B cell (primary cell): Measurements from ENCODE around the gene AUTS2. TPM values are rescaled to one million over a fixed set of nuclear protein-coding genes. Genes with fewer than 3 reads are reported as not detected.

ENCODE experiments used
- ATAC-seq: fragments of 200-7000 bp; cut with Tn5 transposase; one replicate; pipeline ENCODE4 v1.10.0; 2021; ENCODE audit warnings: low read depth, mild to moderate bottlenecking, moderate number of reproducible peaks, moderate library complexity
- CTCF ChIA-PET: fragments of 350-600 bp; sonication (Branson Sonifier 250); formaldehyde crosslinking; loops from one replicate; lab custom pipeline; 2021; ENCODE audit warnings: antibody characterized with exemption, inconsistent platforms; lab: Charles Lee
- POLR2A ChIA-PET: fragments of 350-600 bp; sonication (Branson Sonifier 250); formaldehyde crosslinking; loops from one replicate; lab custom pipeline; 2021; ENCODE audit warnings: antibody characterized with exemption; lab: Charles Lee
- DNase-seq: peaks from one replicate; pipeline ENCODE4 v3.0.0; 2013
- H2AFZ ChIP-seq: 2 replicates; pipeline ENCODE4 v1.6.1; 2012; ENCODE audit warnings: mild to moderate bottlenecking, low read depth, low read length; ENCODE audit not compliant: insufficient read depth, poor library complexity, severe bottlenecking
- H3K27ac ChIP-seq, 2 donors: 1 replicate in 1 of 2; 2 replicates in 1 of 2; pipeline ENCODE4 v1.5.1; 2012 to 2013; ENCODE audit warnings: low read length in 2 of 2, mild to moderate bottlenecking in 2 of 2, moderate library complexity in 1 of 2
- H3K27me3 ChIP-seq, 4 experiments: fragments of 200-600 bp in 1 of 4; sonication (generic) in 1 of 4; replicated peaks in 1 of 4; 1 replicate in 2 of 4; 2 replicates in 2 of 4; pipeline versions ENCODE4 v1.6.1 to v1.7.0; 2013 to 2016; ENCODE audit warnings: low read length in 3 of 4, mild to moderate bottlenecking in 2 of 4, mixed read lengths in 1 of 4, moderate library complexity in 1 of 4; ENCODE audit not compliant: insufficient read depth in 4 of 4, control insufficient read depth in 3 of 4; ENCODE audit errors: control extremely low read depth in 1 of 4
- H3K36me3 ChIP-seq, 2 experiments: replicated peaks in 1 of 2; 1 replicate in 1 of 2; 2 replicates in 1 of 2; pipeline versions ENCODE4 v1.6.1 to v1.7.1; 2013; ENCODE audit warnings: low read length in 1 of 2; ENCODE audit not compliant: insufficient read depth in 2 of 2, control insufficient read depth in 1 of 2; ENCODE audit errors: control extremely low read depth in 1 of 2, extremely low read depth in 1 of 2
- H3K4me1 ChIP-seq, 2 donors: fragments of 200-600 bp in 1 of 2; sonication (generic) in 1 of 2; 1 replicate in 1 of 2; 2 replicates in 1 of 2; pipeline versions ENCODE4 v1.5.1 to v1.6.1; 2013 to 2017; ENCODE audit warnings: low read length in 2 of 2; ENCODE audit not compliant: control insufficient read depth in 2 of 2, insufficient read depth in 2 of 2
- H3K4me2 ChIP-seq: replicated peaks from 2 replicates; pipeline ENCODE3; 2012; ENCODE audit warnings: mild to moderate bottlenecking, low read depth, low read length; ENCODE audit not compliant: poor library complexity, severe bottlenecking
- H3K4me3 ChIP-seq, 5 experiments: fragments of 200-600 bp in 1 of 5; sonication (generic) in 1 of 5; 1 replicate in 3 of 5; 2 replicates in 2 of 5; pipeline versions ENCODE4 v1.5.1 to v1.7.0; 2011 to 2016; ENCODE audit warnings: low read length in 4 of 5, mild to moderate bottlenecking in 4 of 5, low read depth in 2 of 5, control low read depth in 1 of 5, moderate library complexity in 1 of 5; ENCODE audit not compliant: insufficient read depth in 1 of 5; ENCODE audit errors: control extremely low read depth in 1 of 5, extremely low read depth in 1 of 5
- H3K79me2 ChIP-seq: fragments of 200-600 bp; sonication (generic); one replicate; pipeline ENCODE4 v1.6.0; 2016; ENCODE audit warnings: low read length; ENCODE audit not compliant: control insufficient read depth, insufficient read depth
- H3K9ac ChIP-seq: fragments of 200-600 bp; sonication (generic); 2 replicates; pipeline ENCODE4 v1.6.1; 2017; ENCODE audit warnings: mild to moderate bottlenecking, low read length, moderate library complexity
- H3K9me3 ChIP-seq, 3 donors: one replicate each; pipeline versions ENCODE4 v1.6.1 to v1.7.1; 2013; ENCODE audit warnings: low read length in 2 of 3; ENCODE audit not compliant: control insufficient read depth in 2 of 3, insufficient read depth in 1 of 3; ENCODE audit errors: control extremely low read depth in 1 of 3
- H4K20me1 ChIP-seq: 2 replicates; pipeline ENCODE4 v1.6.0; 2012; ENCODE audit warnings: mild to moderate bottlenecking, low read length; ENCODE audit not compliant: insufficient read depth, control insufficient read depth, poor library complexity, severe bottlenecking
- H3K27ac Mint-ChIP-seq: one replicate; pipeline ENCODE4 v1.8.0; 2021; ENCODE audit warnings: mixed read lengths
- H3K27me3 Mint-ChIP-seq: one replicate; pipeline ENCODE4 v1.8.0; 2021; ENCODE audit warnings: mixed read lengths
- H3K4me1 Mint-ChIP-seq: one replicate; pipeline ENCODE4 v1.8.0; 2021; ENCODE audit warnings: mixed read lengths
- H3K4me3 Mint-ChIP-seq: one replicate; pipeline ENCODE4 v1.8.0; 2021; ENCODE audit warnings: mixed read lengths
- H3K9me3 Mint-ChIP-seq: one replicate; pipeline ENCODE4 v1.8.0; 2022; ENCODE audit warnings: mixed read lengths; ENCODE audit not compliant: insufficient read depth
- EZH2 ChIP-seq: IDR thresholded peaks from 2 replicates; pipeline ENCODE4 v1.6.1; 2012; ENCODE audit warnings: borderline replicate concordance, low read depth, mild to moderate bottlenecking, moderate library complexity, low read length; ENCODE audit not compliant: insufficient read depth, poor library complexity, severe bottlenecking
- WGBS: methylation state at CpG from one replicate; pipeline ENCODE4 v1.1.5; 2013; ENCODE audit warnings: missing lambda C conversion rate; ENCODE audit not compliant: insufficient coverage; 5-methylcytosine and 5-hydroxymethylcytosine counted together
- intact Hi-C: fragments of 100-400 bp; cut with micrococcal nuclease; formaldehyde crosslinking; loops from one replicate; pipeline ENCODE4 v1.10.0; 2022
- polyA plus RNA-seq: library from polyadenylated mRNA; depleted of rRNA; stranded (reverse); fragments of >200 nt; gene quantifications from 2 replicates; pipeline ENCODE4 v1.2.3, GENCODE V29; 2012
- total RNA-seq, 2 donors: library from RNA; stranded (reverse); fragments of 120-200 nt in 1 of 2; gene quantifications; 1 replicate in 1 of 2; 2 replicates in 1 of 2; pipeline versions ENCODE4 v1.2.3 to v1.2.4, GENCODE V29; 2013 to 2022
- TF ChIP-seq, protein P1 (sequence below): fragments of 200-600 bp; IDR thresholded peaks from one replicate; pipeline ENCODE4 v1.8.0; 2022; ENCODE audit warnings: antibody characterized with exemption, mild to moderate bottlenecking

The AUTS2 gene
- total and polyA plus RNA-seq, 2 donors (not counting 1 experiment from before 2014, with no cell fraction given): 22.3 to 35.0 TPM

DNA sequence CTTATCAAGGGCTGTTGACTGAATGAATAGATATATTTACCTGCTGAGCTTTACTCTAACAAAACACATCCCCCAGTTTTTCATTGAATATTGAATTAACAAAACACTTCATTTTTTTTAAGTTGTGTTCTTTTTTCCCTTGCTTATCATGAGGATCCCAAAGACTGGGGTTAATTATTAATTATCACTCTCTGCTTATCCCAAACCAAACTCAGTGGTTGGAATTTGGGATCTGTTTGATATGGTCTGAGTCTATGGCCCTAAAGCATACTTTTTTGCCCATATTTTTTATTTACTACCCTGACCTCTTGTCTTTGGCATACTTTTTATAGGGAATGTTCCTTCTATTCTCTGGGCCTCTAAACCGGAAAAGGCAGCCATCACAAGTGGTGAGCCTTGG, 836.5 kb downstream of the AUTS2 start:
- Histone ChIP-seq H3K9ac (no peak overlapping the region), H3K9me3 (no peaks in the 10 kb centered on the region), H3K4me2 (no peak overlapping the region), H2AFZ (no peak overlapping the region), H3K4me3 (no peak overlapping the region), H3K79me2 (no peaks in the 10 kb centered on the region), H3K27me3 (no peaks in the 10 kb centered on the region), H3K4me1 (no peaks in the 10 kb centered on the region), H3K36me3 (peaks cover 0 to 6% of the 10 kb centered on the region in 2 experiments), H4K20me1 (no peaks in the 10 kb centered on the region), H3K27ac (no peak overlapping the region)
- ChIA-PET POLR2A (no interaction called here), CTCF (no interaction called here)
- WGBS: 100% methylated on average over 1 of the region's 1 CpG
- DNase-seq: no peak
- Mint-ChIP-seq H3K4me3 (no peak overlapping the region), H3K4me1 (peaks cover 4% of the 10 kb centered on the region), H3K9me3 (no peaks in the 10 kb centered on the region), H3K27ac (no peak overlapping the region), H3K27me3 (no peaks in the 10 kb centered on the region)
- intact Hi-C loops: no loop called here
- TF ChIP-seq, protein P1, sequence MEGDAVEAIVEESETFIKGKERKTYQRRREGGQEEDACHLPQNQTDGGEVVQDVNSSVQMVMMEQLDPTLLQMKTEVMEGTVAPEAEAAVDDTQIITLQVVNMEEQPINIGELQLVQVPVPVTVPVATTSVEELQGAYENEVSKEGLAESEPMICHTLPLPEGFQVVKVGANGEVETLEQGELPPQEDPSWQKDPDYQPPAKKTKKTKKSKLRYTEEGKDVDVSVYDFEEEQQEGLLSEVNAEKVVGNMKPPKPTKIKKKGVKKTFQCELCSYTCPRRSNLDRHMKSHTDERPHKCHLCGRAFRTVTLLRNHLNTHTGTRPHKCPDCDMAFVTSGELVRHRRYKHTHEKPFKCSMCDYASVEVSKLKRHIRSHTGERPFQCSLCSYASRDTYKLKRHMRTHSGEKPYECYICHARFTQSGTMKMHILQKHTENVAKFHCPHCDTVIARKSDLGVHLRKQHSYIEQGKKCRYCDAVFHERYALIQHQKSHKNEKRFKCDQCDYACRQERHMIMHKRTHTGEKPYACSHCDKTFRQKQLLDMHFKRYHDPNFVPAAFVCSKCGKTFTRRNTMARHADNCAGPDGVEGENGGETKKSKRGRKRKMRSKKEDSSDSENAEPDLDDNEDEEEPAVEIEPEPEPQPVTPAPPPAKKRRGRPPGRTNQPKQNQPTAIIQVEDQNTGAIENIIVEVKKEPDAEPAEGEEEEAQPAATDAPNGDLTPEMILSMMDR: no peak
- no peak for TF ChIP-seq EZH2
- no peak for ATAC-seq

DNA sequence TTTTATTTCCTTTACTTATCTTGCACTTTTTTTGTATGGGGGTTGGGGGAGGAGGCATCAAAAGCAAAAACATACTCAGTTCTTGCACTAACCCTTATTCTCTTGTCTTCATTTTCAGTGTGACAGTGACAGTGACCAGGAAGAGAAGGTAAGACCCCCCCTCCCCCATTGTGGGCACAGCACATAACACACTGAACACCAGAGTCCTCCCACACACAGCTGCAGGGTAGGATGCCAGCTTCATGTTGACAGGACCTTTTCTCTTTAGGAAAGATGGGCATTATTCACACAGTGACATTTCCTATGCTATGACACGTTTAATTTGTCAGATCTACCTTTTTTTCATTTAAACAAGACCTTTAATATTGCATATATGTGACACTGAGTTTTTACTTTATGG, 837.4 kb downstream of the AUTS2 start:
- H3K36me3 ChIP-seq: peaks cover 0 to 6% of the 10 kb centered on the region in 2 experiments
- H3K4me2 ChIP-seq: no peak overlapping the region
- no peaks in the 10 kb centered on the region for H3K79me2 ChIP-seq
- intact Hi-C loops: no loop called here
- Mint-ChIP-seq H3K27ac (no peak overlapping the region), H3K9me3 (no peaks in the 10 kb centered on the region), H3K4me3 (no peak overlapping the region), H3K4me1 (peaks cover 4% of the 10 kb centered on the region), H3K27me3 (no peaks in the 10 kb centered on the region)
- ATAC-seq (no peak), DNase-seq (no peak)
- ChIA-PET CTCF (no interaction called here), POLR2A (no interaction called here)
- no peak overlapping the region for H2AFZ ChIP-seq
- WGBS: no CpG with 5 or more reads among the region's 1 CpG
- no peaks in the 10 kb centered on the region for H3K4me1 ChIP-seq
- H3K27me3 ChIP-seq: no peaks in the 10 kb centered on the region
- TF ChIP-seq, protein P1: no peak
- TF ChIP-seq EZH2: no peak
- H4K20me1 ChIP-seq: no peaks in the 10 kb centered on the region
- no peak overlapping the region for H3K9ac ChIP-seq
- no peak overlapping the region for H3K4me3 ChIP-seq
- H3K27ac ChIP-seq: no peak overlapping the region
- H3K9me3 ChIP-seq: no peaks in the 10 kb centered on the region
